Hepatocyte (in vitro differentiated cells): Measurements from ENCODE around the gene GFOD1.

Experiments used
- EZH2 ChIP-seq: fragments of 200-600 bp; sonication (generic); IDR thresholded peaks from 2 replicates; pipeline ENCODE4 v1.6.1; 2016; ENCODE audit warnings: antibody characterized with exemption, mild to moderate bottlenecking, borderline replicate concordance
- EZH2phosphoT487 ChIP-seq: fragments of 200-600 bp; sonication (generic); IDR thresholded peaks from one replicate; pipeline ENCODE4 v1.6.1; 2018; ENCODE audit warnings: antibody characterized with exemption, mild to moderate bottlenecking, low read depth, moderate library complexity; ENCODE audit not compliant: unreplicated experiment, severe bottlenecking
- TF ChIP-seq, protein P1 (sequence below): fragments of 200-600 bp; sonication (generic); IDR thresholded peaks from 2 replicates; pipeline ENCODE4 v1.5.1; 2016; ENCODE audit warnings: antibody characterized with exemption, mild to moderate bottlenecking; ENCODE audit not compliant: poor library complexity

DNA sequence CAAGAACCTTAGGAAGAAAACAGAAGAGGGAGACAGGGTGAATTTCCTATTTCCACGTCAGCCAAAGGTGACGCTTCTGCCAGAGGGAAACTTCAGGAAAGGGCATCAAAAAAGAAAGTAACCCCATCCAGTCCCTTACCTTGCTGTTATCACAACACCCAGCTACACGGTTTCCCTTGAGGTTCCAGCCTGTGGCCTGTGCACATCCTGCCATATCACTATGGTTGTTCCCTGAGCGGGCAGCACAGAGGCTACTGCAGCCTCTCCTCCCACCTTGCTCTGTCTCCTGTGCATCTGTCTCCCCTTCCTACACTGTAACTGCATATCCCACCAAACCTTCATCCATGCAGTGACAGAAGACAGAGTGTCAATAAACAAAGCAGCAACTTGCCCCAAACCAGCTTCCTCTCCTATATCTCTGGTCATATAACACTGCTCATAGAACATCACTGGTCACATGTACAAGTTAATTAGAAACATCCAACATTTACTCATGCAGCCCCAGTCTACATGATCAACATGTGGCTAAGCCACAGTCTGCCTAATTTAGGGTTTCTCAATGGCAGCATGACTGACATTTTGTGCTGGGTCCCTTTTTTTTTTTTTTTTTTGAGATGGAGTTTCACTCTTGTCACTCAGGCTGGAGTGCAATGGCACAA is 54.7 kb downstream of the GFOD1 start:
- TF ChIP-seq EZH2phosphoT487 = no peak
- TF ChIP-seq, protein P1, sequence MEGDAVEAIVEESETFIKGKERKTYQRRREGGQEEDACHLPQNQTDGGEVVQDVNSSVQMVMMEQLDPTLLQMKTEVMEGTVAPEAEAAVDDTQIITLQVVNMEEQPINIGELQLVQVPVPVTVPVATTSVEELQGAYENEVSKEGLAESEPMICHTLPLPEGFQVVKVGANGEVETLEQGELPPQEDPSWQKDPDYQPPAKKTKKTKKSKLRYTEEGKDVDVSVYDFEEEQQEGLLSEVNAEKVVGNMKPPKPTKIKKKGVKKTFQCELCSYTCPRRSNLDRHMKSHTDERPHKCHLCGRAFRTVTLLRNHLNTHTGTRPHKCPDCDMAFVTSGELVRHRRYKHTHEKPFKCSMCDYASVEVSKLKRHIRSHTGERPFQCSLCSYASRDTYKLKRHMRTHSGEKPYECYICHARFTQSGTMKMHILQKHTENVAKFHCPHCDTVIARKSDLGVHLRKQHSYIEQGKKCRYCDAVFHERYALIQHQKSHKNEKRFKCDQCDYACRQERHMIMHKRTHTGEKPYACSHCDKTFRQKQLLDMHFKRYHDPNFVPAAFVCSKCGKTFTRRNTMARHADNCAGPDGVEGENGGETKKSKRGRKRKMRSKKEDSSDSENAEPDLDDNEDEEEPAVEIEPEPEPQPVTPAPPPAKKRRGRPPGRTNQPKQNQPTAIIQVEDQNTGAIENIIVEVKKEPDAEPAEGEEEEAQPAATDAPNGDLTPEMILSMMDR = no peak
- no peak for TF ChIP-seq EZH2
